Gastroesophageal sphincter (tissue), 3 donors: ENCODE data around the gene BRAT1.

Experiments
- EP300 ChIP-seq: sonication (generic); formaldehyde crosslinking; IDR thresholded peaks from one replicate; pipeline ENCODE4 v1.6.1; 2017; ENCODE audit warnings: antibody characterized with exemption, mild to moderate bottlenecking
- POLR2A ChIP-seq, 2 donors: fragments of 450-650 bp; IDR thresholded peaks; one replicate each; pipeline ENCODE4 v1.6.1; 2017; ENCODE audit warnings: antibody characterized with exemption in 2 of 2, mild to moderate bottlenecking in 2 of 2, moderate library complexity in 1 of 2
- POLR2AphosphoS5 ChIP-seq: sonication (generic); formaldehyde crosslinking; IDR thresholded peaks from one replicate; pipeline ENCODE4 v1.6.1; 2017; ENCODE audit warnings: antibody characterized with exemption
- TF ChIP-seq, protein P1 (sequence below), 4 experiments: fragments of 200-600 bp in 2 of 4; fragments of 450-650 bp in 2 of 4; sonication (generic) in 1 of 4; IDR thresholded peaks; one replicate each; pipeline ENCODE4 v1.5.1; 2017 to 2019; ENCODE audit warnings: antibody characterized with exemption in 4 of 4, mild to moderate bottlenecking in 2 of 4, moderate library complexity in 2 of 4

DNA sequence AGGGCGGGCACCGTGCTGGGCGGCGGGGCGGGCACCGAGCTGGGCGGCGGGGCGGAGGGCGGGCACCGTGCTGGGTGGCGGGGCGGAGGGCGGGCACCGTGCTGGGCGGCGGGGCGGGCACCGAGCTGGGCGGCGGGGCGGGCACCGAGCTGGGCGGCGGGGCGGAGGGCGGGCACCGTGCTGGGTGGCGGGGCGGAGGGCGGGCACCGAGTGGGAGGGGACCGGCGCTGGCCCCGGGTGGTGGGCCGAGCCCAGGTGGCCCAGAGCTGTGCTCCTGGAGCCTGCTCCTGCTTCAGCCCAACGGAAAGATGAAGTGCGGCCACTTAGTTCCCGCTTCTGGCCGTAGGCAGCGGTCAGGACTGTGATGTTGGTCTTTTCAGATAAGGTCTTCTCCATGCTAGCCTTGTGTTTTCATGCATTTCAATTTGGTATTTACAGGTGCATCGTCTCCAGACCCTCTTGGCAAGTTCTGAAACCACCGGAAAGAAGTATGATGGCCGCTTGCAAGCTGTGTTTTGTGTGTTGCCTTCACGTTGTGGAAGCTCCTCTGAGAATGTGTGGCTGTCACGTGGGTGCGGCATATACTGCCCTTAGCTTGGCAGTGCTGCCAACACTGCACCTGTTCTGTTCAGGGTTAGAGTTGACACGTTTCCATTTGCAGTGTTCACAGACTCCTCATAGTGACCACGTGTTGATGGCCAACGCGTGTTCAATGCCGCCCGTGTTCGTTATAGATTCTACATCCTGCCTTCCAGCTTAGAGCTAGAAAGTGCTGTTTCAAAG, 28.7 kb upstream of the BRAT1 start:
- TF ChIP-seq POLR2AphosphoS5: no peak
- TF ChIP-seq, protein P1, sequence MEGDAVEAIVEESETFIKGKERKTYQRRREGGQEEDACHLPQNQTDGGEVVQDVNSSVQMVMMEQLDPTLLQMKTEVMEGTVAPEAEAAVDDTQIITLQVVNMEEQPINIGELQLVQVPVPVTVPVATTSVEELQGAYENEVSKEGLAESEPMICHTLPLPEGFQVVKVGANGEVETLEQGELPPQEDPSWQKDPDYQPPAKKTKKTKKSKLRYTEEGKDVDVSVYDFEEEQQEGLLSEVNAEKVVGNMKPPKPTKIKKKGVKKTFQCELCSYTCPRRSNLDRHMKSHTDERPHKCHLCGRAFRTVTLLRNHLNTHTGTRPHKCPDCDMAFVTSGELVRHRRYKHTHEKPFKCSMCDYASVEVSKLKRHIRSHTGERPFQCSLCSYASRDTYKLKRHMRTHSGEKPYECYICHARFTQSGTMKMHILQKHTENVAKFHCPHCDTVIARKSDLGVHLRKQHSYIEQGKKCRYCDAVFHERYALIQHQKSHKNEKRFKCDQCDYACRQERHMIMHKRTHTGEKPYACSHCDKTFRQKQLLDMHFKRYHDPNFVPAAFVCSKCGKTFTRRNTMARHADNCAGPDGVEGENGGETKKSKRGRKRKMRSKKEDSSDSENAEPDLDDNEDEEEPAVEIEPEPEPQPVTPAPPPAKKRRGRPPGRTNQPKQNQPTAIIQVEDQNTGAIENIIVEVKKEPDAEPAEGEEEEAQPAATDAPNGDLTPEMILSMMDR (IDR thresholded peaks at IDR 0.05): no peak
- TF ChIP-seq POLR2A (IDR thresholded peaks at IDR 0.05): no peak
- TF ChIP-seq EP300: no peak
